Measurements from ENCODE around the gene MCM7. TPM values are rescaled to one million over a fixed set of nuclear protein-coding genes. Genes with fewer than 3 reads are reported as not detected.

Gene MCM7
- total RNA-seq, 2 experiments from 2014 or later: 456 to 476 TPM

DNA sequence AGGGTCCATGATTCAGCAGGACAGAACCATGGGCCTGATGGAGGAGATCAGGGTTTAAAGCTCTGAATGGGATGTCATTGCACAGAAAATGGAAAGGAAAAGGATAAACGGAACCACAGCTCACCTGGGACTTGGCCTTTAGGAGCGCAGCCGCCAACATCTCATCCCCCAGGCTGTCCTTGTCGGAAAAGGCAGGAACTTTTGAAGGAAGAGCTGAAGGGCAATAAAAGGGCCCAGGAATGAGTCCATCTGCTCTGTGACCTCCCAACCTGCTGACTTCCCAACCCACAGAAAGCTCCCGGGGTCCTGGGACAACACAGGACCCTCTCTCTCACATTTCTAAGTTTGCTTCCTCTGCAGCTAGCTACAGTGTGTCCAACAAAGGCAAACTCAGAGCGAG, 25.8 kb downstream of the MCM7 start:
- intact Hi-C loops (cut with micrococcal nuclease): no loop called here
- no peak for DNase-seq
- TF ChIP-seq, protein P1, sequence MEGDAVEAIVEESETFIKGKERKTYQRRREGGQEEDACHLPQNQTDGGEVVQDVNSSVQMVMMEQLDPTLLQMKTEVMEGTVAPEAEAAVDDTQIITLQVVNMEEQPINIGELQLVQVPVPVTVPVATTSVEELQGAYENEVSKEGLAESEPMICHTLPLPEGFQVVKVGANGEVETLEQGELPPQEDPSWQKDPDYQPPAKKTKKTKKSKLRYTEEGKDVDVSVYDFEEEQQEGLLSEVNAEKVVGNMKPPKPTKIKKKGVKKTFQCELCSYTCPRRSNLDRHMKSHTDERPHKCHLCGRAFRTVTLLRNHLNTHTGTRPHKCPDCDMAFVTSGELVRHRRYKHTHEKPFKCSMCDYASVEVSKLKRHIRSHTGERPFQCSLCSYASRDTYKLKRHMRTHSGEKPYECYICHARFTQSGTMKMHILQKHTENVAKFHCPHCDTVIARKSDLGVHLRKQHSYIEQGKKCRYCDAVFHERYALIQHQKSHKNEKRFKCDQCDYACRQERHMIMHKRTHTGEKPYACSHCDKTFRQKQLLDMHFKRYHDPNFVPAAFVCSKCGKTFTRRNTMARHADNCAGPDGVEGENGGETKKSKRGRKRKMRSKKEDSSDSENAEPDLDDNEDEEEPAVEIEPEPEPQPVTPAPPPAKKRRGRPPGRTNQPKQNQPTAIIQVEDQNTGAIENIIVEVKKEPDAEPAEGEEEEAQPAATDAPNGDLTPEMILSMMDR (IDR thresholded peaks at IDR 0.05): no peak
- ChIA-PET POLR2A (interaction anchor here (0.6 to 1.2 kb wide), 7 partner anchors 10 to 277 kb away, joined by 3 to 7 read pairs (median 4); no protein-coding TSS in a partner anchor), CTCF (interaction anchor here (1.3 kb wide), 1 partner anchor 54 kb away, joined by 4 read pairs; no protein-coding TSS in a partner anchor)
- Mint-ChIP-seq H3K27ac (no peak overlapping the region), H3K4me3 (no peak overlapping the region), H3K27me3 (no peaks in the 10 kb centered on the region), H3K36me3 (ENCODE audit: low read depth) (peaks cover 72% of the 10 kb centered on the region), H3K4me1 (ENCODE audit: low read depth) (peaks cover 13% of the 10 kb centered on the region), H3K9me3 (peaks cover 26% of the 10 kb centered on the region)
- no peak for ATAC-seq

- TF ChIP-seq, protein P1 (IDR thresholded peaks at IDR 0.05): no peak
- intact Hi-C loops (cut with micrococcal nuclease): no loop called here
- Mint-ChIP-seq H3K27ac (no peak overlapping the region), H3K4me1 (ENCODE audit: low read depth) (peaks cover 9% of the 10 kb centered on the region), H3K36me3 (ENCODE audit: low read depth) (peaks cover 73% of the 10 kb centered on the region), H3K4me3 (no peak overlapping the region), H3K27me3 (no peaks in the 10 kb centered on the region), H3K9me3 (peaks cover 29% of the 10 kb centered on the region)
- ChIA-PET POLR2A (interaction anchor here (0.9 to 1.2 kb wide), 3 partner anchors 11 to 25 kb away, joined by 3 read pairs; no protein-coding TSS in a partner anchor), CTCF (interaction anchor here (1.3 kb wide), 1 partner anchor 53 kb away, joined by 4 read pairs; no protein-coding TSS in a partner anchor)
- ATAC-seq: no peak
- DNase-seq: no peak
Measured at GRCh38 chr7:100074841-100075240, 26.4 kb downstream of the MCM7 start.

GRCh38 chr7:100072462-100072861, 28.7 kb downstream of the MCM7 start:
- Mint-ChIP-seq H3K36me3 (ENCODE audit: low read depth) (peaks cover 81% of the 10 kb centered on the region), H3K27ac (no peak overlapping the region), H3K4me1 (ENCODE audit: low read depth) (peaks cover 1% of the 10 kb centered on the region), H3K4me3 (no peak overlapping the region), H3K9me3 (peaks cover 29% of the 10 kb centered on the region), H3K27me3 (no peaks in the 10 kb centered on the region)
- POLR2A ChIA-PET: interaction anchor here (0.8 kb wide), 1 partner anchor 556 kb away, joined by 3 read pairs; no protein-coding TSS in a partner anchor
- TF ChIP-seq, protein P1 (IDR thresholded peaks at IDR 0.05): no peak
- intact Hi-C loops (cut with micrococcal nuclease): no loop called here
- DNase-seq: no peak
- CTCF ChIA-PET: interaction anchor here (1.1 kb wide), 1 partner anchor 14 kb away, joined by 3 read pairs; no protein-coding TSS in a partner anchor
- ATAC-seq: no peak

- intact Hi-C loops (cut with micrococcal nuclease): no loop called here
- TF ChIP-seq, protein P1 (IDR thresholded peaks at IDR 0.05): no peak
- CTCF ChIA-PET: interaction anchor here (0.7 to 1.9 kb wide), 7 partner anchors 10 to 158 kb away, joined by 3 to 5 read pairs (median 3); partner anchors contain the start of gene AP4M1
- Mint-ChIP-seq H3K27ac (no peak overlapping the region), H3K27me3 (no peaks in the 10 kb centered on the region), H3K36me3 (ENCODE audit: low read depth) (peaks cover 79% of the 10 kb centered on the region), H3K9me3 (peaks cover 29% of the 10 kb centered on the region), H3K4me3 (no peak overlapping the region), H3K4me1 (ENCODE audit: low read depth) (no peaks in the 10 kb centered on the region)
- ATAC-seq: no peak
- DNase-seq: no peak
- POLR2A ChIA-PET: interaction anchor here (0.6 to 2.3 kb wide), 7 partner anchors 9 to 217 kb away, joined by 3 to 10 read pairs (median 4); partner anchors contain the start of gene ZSCAN21
Measured at GRCh38 chr7:100071018-100071723, 30.0 kb downstream of the MCM7 start.

DNA sequence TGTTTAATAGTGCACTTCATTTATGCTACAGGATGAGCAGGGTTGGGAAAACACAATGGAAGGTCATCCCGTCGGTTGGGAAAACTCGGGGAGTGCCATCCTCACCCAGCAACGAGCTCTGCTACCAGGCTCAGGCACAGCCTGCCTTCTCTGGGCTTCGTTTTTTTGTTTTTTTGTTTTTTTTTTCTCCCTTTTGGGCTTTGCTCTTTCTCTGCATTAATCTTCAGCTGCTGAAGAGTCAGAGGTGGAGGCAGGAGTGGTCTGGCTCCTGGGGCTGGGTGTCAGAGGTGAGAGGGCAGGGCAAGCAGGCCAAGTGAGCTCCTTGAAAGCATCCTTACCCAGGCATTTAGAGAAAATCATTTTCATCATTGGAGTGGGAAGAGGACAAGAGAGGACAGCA, 31.2 kb downstream of the MCM7 start:
- Mint-ChIP-seq H3K27ac (no peak overlapping the region), H3K4me1 (ENCODE audit: low read depth) (no peaks in the 10 kb centered on the region), H3K9me3 (peaks cover 29% of the 10 kb centered on the region), H3K4me3 (no peak overlapping the region), H3K36me3 (ENCODE audit: low read depth) (peaks cover 68% of the 10 kb centered on the region), H3K27me3 (no peaks in the 10 kb centered on the region)
- CTCF ChIA-PET: interaction anchor here (0.9 to 1.9 kb wide), 3 partner anchors 11 to 156 kb away, joined by 3 to 5 read pairs (median 3); no protein-coding TSS in a partner anchor
- POLR2A ChIA-PET: interaction anchor here (0.8 to 2.3 kb wide), 2 partner anchors 20 to 22 kb away, joined by 3 to 10 read pairs; partner anchors contain the start of gene ZSCAN21
- ATAC-seq: no peak
- no peak for DNase-seq
- intact Hi-C loops (cut with micrococcal nuclease): no loop called here
- TF ChIP-seq, protein P1 (IDR thresholded peaks at IDR 0.05): no peak
